HG03378 (cell line): ENCODE results near the gene TENM4.

Source experiments
- ATAC-seq: cut with Tn5 transposase; IDR thresholded peaks from one replicate; pipeline ENCODE4 v1.9.1; 2021; ENCODE audit warnings: mild to moderate bottlenecking, moderate library complexity; ENCODE audit not compliant: unreplicated experiment

Gene TENM4

DNA sequence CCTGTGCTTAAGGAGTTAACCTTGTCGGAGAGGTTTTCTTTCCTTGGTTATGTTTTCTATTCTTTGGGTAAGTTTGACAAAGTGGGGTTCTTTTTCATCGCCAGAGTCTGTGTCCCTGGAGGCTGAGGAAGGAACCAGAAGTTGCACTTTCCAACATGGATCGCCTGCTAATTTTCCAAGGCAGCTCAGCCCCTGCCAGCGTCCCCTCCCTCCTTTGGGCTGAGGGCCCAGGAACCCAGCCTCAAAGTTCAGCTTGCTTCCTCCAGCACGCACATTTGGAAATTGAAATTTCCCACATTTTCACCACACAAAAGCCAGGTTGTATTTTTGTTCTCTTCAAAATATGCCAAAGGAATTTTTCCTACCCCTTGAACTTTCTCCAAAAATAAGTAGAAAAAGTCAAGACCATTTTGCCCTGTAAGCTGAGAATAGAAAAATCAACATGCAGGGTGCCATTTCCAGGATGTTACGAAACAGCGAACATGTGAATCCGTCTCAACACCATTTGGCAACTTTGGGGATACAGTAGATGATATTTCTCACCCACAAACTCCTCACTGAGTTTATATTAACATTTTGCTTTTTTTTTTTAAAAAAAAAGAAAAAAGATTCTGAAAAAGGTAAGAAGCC is 343.5 kb downstream of the TENM4 start:
- no peak for ATAC-seq

- no peak for ATAC-seq
Measured at GRCh38 chr11:79095424-79095823, 345.4 kb downstream of the TENM4 start.

GRCh38 chr11:79094616-79095015 is 346.2 kb downstream of the TENM4 start:
- ATAC-seq: no peak

- no peak for ATAC-seq
Measured at GRCh38 chr11:79092791-79093353, 348.0 kb downstream of the TENM4 start.

- no peak for ATAC-seq
Measured at GRCh38 chr11:79090191-79090705, 350.6 kb downstream of the TENM4 start.

DNA sequence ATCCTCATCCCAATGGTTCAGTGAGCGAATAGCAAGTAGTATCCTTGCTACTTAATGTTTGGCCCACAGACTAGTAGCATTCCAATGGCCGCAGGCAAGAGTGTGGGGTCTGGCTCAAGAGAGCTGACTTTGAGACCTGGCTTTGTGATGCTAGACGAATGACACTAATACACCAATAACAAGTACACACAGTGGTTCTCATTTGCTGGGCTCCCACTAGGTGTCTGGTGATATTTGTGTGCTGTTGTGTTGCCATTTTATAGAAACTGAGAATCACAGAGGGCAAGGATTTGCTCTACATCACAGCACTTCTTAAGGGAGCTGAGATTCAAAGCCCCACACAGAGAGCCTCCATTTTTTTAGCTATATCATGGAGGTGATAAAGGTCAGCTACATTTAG is 351.2 kb downstream of the TENM4 start:
- no peak for ATAC-seq

DNA sequence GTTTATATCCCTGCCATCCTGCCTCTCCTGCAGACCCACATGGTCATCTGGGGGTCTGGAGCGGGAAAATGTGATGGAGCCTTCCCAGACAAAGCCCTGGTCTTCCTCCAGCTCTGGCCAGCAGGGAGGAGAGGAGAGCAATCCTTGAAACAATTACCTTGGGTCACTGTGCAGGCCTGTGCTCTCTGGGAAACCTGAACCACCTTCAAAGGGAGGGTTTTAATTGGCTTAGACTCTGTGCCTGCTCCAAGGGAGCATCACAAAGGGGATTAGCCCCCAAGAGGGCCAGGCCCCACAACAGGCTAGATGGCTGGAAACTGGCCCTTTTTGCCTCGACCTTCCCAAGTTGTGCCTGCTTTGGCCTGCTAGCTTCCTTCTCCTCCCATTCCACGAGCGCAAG is 351.9 kb downstream of the TENM4 start:
- ATAC-seq: no peak

DNA sequence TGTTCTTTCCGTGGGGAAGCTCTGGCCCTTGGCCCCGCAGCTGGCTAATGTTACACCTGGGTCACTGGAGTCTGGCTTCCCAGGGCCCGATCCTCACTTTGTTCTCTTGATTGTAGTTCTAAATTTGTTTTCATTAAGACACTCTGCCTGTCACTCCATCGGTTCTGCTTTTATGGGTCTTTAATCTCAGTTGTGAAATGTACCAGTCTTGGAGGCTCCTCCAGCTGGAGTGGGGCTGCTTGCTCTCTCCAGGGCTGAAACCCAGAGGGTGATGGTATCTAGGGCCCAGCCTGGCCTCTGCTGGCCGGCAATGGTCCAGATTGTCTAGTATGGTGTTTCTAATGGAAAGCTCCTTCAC is 352.9 kb downstream of the TENM4 start:
- no peak for ATAC-seq

DNA sequence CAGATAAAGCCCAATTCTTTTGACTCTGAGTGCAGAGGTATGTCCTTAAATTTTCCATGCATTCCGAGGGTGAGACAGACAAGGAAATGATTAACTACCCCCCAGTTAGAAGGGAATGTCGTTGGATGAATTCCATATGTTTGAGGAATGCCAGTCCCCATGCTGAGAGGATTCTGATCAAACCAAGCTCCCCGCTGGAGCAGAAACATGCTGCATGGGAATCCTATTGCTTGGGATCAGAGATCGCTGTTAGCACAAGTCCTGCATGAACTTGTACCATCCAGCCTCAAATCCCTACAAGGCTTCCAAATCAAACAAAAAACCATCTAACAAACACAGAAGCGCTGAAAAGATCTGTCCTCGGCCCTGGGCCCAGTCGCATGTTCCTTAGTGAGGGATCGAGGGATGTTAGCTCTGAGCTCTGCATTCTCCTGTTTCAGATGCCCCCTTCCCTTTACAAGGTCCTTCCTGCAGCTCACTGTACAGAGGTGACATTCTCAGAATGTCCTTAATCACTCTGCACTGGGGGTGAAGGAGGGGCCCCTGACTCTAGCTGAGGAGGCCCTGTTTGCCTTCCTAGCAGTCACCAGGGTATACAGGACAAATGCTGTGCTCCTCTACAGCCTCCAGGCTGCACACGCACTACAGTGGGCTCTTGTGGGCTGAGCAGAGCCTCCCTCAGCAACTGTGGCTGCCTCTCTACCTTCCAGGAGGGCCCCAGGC is 353.4 kb downstream of the TENM4 start:
- ATAC-seq: no peak

GRCh38 chr11:79086056-79086455 is 354.8 kb downstream of the TENM4 start:
- ATAC-seq: no peak

- no peak for ATAC-seq
Measured at GRCh38 chr11:79084382-79084781, 356.4 kb downstream of the TENM4 start.

DNA sequence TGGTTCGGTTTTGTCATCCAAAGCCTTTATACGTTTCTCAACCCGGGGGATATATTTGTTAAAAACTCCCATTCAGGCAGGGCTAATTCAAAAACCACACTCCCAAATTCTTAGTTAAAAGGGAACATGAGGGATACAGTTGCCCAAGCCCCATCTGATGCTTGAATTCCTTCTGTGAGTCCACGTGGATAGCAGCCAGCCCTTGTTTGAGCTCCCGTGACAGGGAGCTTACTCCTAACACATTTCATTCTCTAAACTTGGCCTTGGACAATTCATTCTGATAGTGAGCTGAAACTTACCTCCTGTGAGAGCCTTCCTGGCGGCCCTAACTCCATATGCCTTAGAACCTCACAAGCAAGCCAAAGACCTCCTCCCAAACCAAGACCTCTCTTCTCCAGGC is 357.5 kb downstream of the TENM4 start:
- ATAC-seq: no peak

DNA sequence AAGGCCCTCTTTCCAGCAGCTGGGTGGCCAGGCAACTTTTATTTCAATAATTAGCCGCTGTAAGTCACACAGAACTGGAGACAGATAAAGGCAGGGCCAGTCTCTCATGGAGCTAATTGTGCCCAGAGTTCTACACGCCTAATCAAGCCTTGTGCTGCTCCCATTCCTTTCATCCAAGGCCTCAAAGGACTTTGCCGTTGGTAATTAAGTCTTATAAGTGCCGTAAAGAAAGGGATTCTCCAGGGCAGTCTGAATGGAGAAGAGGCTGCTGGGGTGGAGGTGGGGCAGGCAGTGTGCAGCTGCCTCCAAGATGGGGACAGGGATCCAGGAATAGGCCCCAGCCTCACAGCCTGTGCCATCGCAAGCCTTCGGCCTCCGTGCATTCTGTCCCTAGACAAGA is 357.9 kb downstream of the TENM4 start:
- no peak for ATAC-seq

GRCh38 chr11:79082280-79082679 is 358.6 kb downstream of the TENM4 start:
- no peak for ATAC-seq

GRCh38 chr11:79081471-79082031 is 359.3 kb downstream of the TENM4 start:
- no peak for ATAC-seq

- no peak for ATAC-seq
Measured at GRCh38 chr11:79080551-79080950, 360.3 kb downstream of the TENM4 start.

DNA sequence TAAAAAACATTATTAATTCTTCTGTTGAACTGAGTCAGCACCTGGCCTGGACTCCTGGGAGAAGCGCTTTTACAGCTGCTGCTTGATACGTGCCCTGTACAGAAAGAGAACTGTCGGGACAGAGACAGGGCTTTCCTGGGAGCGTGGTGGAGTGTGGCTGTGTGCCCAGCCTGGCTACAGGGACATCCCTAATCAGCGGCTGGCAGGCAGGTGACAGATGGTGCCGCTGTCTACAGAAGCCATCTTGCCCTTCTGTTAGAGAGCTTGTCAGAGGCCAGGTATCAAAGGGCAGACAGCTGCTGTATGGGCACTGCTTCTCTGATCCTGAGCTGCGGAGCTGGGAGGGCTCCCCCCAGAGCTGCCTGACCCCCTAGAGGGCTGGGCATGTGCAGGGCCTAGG is 361.8 kb downstream of the TENM4 start:
- no peak for ATAC-seq

DNA sequence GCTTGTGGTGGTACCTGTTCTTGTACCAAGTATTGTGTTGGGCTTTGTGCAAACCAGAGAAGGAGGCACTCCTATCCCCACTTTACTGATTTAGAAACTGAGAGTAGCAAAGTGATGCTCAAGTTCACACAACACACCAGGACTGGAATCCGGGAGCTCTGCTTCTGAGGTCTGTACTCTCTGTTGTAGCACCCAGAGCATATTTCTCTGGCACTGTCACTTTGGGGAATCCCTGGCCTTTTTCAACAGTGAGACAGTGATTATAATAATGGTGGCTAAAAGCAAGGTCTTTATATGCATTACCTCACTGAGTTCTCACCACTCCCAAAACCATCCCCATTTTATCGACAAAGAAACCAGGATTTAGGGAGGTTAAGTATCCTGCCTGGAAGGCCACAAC is 362.4 kb downstream of the TENM4 start:
- ATAC-seq: no peak

DNA sequence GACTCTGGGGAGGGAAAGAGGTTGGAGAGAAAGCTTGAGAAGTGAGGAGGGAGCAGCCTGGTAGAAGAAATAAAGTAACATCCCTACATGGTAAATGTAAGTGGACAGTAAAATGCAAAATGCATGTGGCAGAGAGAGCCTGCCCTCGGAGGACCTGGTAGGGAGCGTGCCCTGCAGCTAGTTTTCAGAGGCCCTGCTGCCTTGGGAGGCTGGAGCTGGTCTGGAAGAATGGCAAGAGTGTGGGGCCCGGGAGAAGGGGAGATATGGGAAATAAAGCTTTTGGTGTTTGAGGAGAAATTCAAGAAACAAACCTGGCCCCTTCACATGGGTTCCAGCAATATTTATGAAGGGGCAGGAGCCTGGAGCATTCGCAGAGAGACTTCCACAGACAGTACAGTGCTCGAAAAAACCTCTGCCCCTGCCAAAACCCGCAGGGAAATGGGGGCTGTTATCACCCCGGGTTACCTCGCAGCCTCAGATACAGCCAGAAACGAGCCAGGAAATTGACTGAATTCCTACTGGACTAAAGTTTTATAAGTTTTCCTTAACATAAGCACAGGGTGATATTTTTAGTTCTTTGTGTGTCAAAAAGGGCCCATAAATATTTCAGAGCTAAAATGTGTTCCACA is 363.0 kb downstream of the TENM4 start:
- no peak for ATAC-seq

DNA sequence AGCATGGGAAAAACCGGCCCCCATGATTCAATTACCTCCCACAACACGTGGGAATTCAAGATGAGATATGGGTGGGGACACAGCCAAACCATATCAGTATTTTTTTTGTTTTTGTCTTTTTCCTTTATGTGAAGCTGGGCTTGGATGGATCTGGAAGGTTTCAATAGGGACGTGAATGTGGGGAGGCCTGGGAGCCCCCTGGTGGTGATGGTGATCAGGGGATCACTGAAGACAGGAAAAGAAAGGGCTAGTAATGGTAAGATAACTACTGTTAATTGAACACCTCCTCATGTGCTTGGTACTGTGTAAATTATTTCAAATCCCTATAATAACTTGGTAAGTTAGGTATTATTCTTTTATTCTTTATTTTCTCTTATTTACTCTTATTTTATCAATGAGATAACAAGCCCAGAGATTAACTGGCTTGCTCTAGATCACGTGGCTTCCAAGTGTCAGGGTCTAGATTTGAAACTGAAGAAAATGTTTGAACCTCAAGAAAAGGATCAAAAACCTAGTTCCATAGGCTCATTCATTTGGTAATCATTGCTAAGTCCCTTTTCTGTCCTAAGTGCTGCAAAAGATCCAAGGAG is 364.2 kb downstream of the TENM4 start:
- no peak for ATAC-seq

- no peak for ATAC-seq
Measured at GRCh38 chr11:79074547-79074946, 366.3 kb downstream of the TENM4 start.
